Ovary (tissue), 9 donors: ENCODE measurements around the gene MAGT1. TPM values are rescaled to one million over a fixed set of nuclear protein-coding genes. Genes with fewer than 3 reads are reported as not detected.
"Not testable (repeated sequence)": the region's sequence is repeated elsewhere in the genome, so short reads cannot be mapped to it uniquely, and the experiment has no call there.

Experiments used
- DNase-seq, 5 donors: peaks; one replicate each; pipeline ENCODE4 v3.0.0-alpha.2; 2019 to 2020
- H3K27ac ChIP-seq, 2 donors: fragments of 200-600 bp; one replicate each; pipeline versions ENCODE4 v1.5.1 to v1.8.0; 2019 to 2022
- H3K27me3 ChIP-seq: fragments of 200-600 bp; one replicate; pipeline ENCODE4 v1.8.0; 2022
- H3K36me3 ChIP-seq: fragments of 200-600 bp; sonication (generic); one replicate; pipeline ENCODE4 v1.5.1; 2019
- H3K4me1 ChIP-seq: one replicate; pipeline ENCODE4 v1.8.1; 2013; ENCODE audit warnings: mild to moderate bottlenecking, moderate library complexity; ENCODE audit not compliant: insufficient read depth
- H3K4me3 ChIP-seq: fragments of 200-600 bp; sonication (generic); one replicate; pipeline ENCODE4 v1.5.1; 2017
- H3K9me3 ChIP-seq, 2 donors: fragments of 200-600 bp in 1 of 2; sonication (generic) in 1 of 2; one replicate each; pipeline versions ENCODE4 v1.5.1 to v1.8.1; 2013 to 2019; ENCODE audit warnings: mild to moderate bottlenecking in 1 of 2, moderate library complexity in 1 of 2
- CTCF ChIP-seq, 3 donors: fragments of 450-650 bp in 2 of 3; fragments of 200-600 bp in 1 of 3; IDR thresholded peaks; one replicate each; pipeline versions ENCODE4 v1.5.1 to v1.8.0; 2016 to 2022; ENCODE audit warnings: antibody characterized with exemption in 3 of 3, mild to moderate bottlenecking in 1 of 3
- EP300 ChIP-seq: sonication (generic); formaldehyde crosslinking; IDR thresholded peaks from one replicate; pipeline ENCODE4 v1.6.1; 2017; ENCODE audit warnings: antibody characterized with exemption
- POLR2A ChIP-seq: fragments of 450-650 bp; IDR thresholded peaks from one replicate; pipeline ENCODE4 v1.6.1; 2017; ENCODE audit warnings: antibody characterized with exemption, mild to moderate bottlenecking, moderate library complexity
- WGBS, 3 donors: extraction: QIAGEN DNeasy Blood & Tissue Kit in 1 of 3; methylation state at CpG; one replicate each; pipeline versions ENCODE4 v1.1.5 to v1.1.7; 2013 to 2017; 5-methylcytosine and 5-hydroxymethylcytosine counted together
- intact Hi-C, 4 donors: fragments of 100-400 bp; cut with DNase I; formaldehyde crosslinking; loops; one replicate each; pipeline versions ENCODE4 v1.11.0 to v1.15.1; 2022 to 2023
- polyA plus RNA-seq, 2 donors: library from polyadenylated mRNA; stranded (reverse); fragments of 200-250 nt in 1 of 2; fragments of 350-450 nt in 1 of 2; fragmentation: Illumina TruSeq in 1 of 2; extraction: RNeasy Lipid Tissue Mini Kit (QIAGEN cat#74804) in 1 of 2; gene quantifications; one replicate each; pipeline ENCODE4 v1.2.3, GENCODE V29; 2013 to 2014
- total RNA-seq, 7 donors: library from RNA; depleted of rRNA in 2 of 7; stranded (reverse); fragments of >200 nt in 2 of 7; fragmentation: NEBNext Ultra II Directional in 3 of 7; extraction: Animal tissue kit (Norgen Biotek cat#: 25700) in 3 of 7; gene quantifications; one replicate each; pipeline versions ENCODE4 v1.1.0 to v1.2.4, GENCODE V29; 2016 to 2023
- donor health status: DM: no; HTN: no; CAD: no; lungs with moderate emphysema.
- donor health status: DM: no; HTN: no; CAD: no.
- donor health status: Bipolar disorder and iron deficiency.
- donor health status: DM: yes; HTN: yes; CAD: no.
- donor health status: DM: no; HTN: no; CAD: no.
- donor health status: DM: yes; HTN: yes; CAD: no.

Gene MAGT1
- total and polyA plus RNA-seq, 9 donors = 24.4 to 60.8 (median 47.4) TPM

- Histone ChIP-seq H3K4me1 (no peaks in the 10 kb centered on the region), H3K27ac (no peak overlapping the region), H3K9me3 (no peaks in the 10 kb centered on the region), H3K36me3 (no peaks in the 10 kb centered on the region), H3K4me3 (no peak overlapping the region), H3K27me3 (no peaks in the 10 kb centered on the region)
- 77 to 84% (median 81%) methylated on average over 2 of the region's 2 CpGs for WGBS, 3 donors
- intact Hi-C loops = no loop called here
- no peak for DNase-seq
- TF ChIP-seq CTCF (IDR thresholded peaks at IDR 0.05) = no peak
- TF ChIP-seq POLR2A = no peak
- TF ChIP-seq EP300 = no peak
Observed at GRCh38 chrX:77892887-77893286, 2.3 kb downstream of the MAGT1 start.

- H3K4me3 ChIP-seq, DNase-seq, H3K27me3 ChIP-seq, H3K9me3 ChIP-seq, H3K27ac ChIP-seq, H3K4me1 ChIP-seq, H3K36me3 ChIP-seq, intact Hi-C loops: not testable (repeated sequence)
- WGBS, 3 donors = 85 to 90% (median 87%) methylated on average over 4 of the region's 4 CpGs
Observed at GRCh38 chrX:77881418-77881817, 13.8 kb downstream of the MAGT1 start.

- no peak for DNase-seq
- intact Hi-C loops = no loop called here
- H3K27ac ChIP-seq = no peak overlapping the region
- no peaks in the 10 kb centered on the region for H3K9me3 ChIP-seq
- 87 to 92% (median 90%) methylated on average over 8 of the region's 8 CpGs for WGBS, 3 donors
- H3K4me3 ChIP-seq = no peak overlapping the region
- no peaks in the 10 kb centered on the region for H3K36me3 ChIP-seq
- H3K4me1 ChIP-seq = no peaks in the 10 kb centered on the region
- TF ChIP-seq POLR2A = no peak
- no peaks in the 10 kb centered on the region for H3K27me3 ChIP-seq
Observed at GRCh38 chrX:77875372-77875771, 19.9 kb downstream of the MAGT1 start.

- not testable (repeated sequence) for DNase-seq, H3K27ac ChIP-seq
- WGBS, 3 donors = 84 to 90% (median 87%) methylated on average over 5 of the region's 5 CpGs
Observed at GRCh38 chrX:77831544-77831943, 63.7 kb downstream of the MAGT1 start.

GRCh38 chrX:77821989-77822388, 73.2 kb downstream of the MAGT1 start:
- intact Hi-C loops, DNase-seq, H3K4me3 ChIP-seq, H3K36me3 ChIP-seq, H3K27ac ChIP-seq, H3K4me1 ChIP-seq, H3K9me3 ChIP-seq, H3K27me3 ChIP-seq: not testable (repeated sequence)
- whole genome bisulfite sequencing, 3 donors = 86 to 93% (median 88%) methylated on average over 2 of the region's 2 CpGs

More at GRCh38 chrX:77831544-77831943, 63.7 kb downstream of the MAGT1 start:
- H3K36me3 ChIP-seq, H3K4me1 ChIP-seq, H3K4me3 ChIP-seq, H3K9me3 ChIP-seq, intact Hi-C loops, H3K27me3 ChIP-seq: not testable (repeated sequence)

GRCh38 chrX:77820091-77820727, 75.0 kb downstream of the MAGT1 start:
- H3K9me3 ChIP-seq = no peaks in the 10 kb centered on the region
- no peak overlapping the region for H3K4me3 ChIP-seq
- WGBS, 3 donors = 42 to 59% (median 47%) methylated on average over 9 of the region's 9 CpGs
- H3K36me3 ChIP-seq = no peaks in the 10 kb centered on the region
- no peak overlapping the region for H3K27ac ChIP-seq
- no peaks in the 10 kb centered on the region for H3K27me3 ChIP-seq
- no peak for DNase-seq
- no peak for TF ChIP-seq EP300
- TF ChIP-seq CTCF (IDR thresholded peaks at IDR 0.05) = no peak
- TF ChIP-seq POLR2A = no peak
- intact Hi-C loops = no loop called here
- no peaks in the 10 kb centered on the region for H3K4me1 ChIP-seq
